Measurements from ENCODE around the gene NEU1.
A peak's percentile ranks its signal among the peaks of the same experiment; 100 is the strongest.

NEU1 gene

DNA sequence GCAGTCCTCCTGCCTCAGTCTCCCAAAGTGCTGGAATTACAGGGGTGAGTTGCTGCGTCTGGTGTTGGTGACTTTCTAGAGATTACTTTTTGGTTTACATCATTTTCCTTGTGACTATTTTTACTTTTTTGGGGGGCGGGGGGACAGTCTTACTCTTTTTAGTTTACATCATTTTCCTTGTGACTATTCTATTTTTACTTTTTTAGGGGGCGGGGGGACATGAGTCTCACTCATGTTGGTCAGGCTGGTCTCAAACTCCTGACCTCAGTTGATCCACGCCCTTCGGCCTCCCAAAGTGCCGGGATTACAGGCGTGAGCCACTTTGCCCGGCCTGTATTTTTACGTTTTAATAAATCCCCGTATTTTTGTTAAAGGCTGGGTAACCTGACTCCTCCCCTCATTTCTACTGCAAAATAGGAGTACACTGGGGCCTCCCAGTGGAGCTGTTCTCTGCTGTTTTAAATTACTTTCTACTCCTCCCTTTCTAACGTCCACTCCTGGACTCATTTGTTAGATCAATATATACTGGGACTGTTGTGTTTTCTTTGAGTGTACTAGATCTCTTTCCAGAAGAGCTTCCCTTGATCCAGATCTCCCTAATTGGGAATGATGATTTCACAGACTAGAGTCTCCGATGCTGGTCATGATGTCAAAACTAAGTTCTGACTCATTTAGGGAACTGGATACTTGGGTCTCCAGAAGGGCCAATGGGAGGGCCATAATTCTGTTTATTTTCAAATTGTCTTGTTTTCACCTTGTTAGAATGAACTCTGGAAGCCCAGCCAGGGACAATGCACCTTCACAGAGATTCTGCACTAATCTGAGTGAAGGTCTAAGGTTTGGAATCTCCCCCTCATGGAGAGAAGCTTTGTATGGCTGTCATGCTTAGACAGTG, 25.9 kb downstream of the NEU1 start:
- no peak for DNase-seq (ENCODE audit: low read depth)

DNA sequence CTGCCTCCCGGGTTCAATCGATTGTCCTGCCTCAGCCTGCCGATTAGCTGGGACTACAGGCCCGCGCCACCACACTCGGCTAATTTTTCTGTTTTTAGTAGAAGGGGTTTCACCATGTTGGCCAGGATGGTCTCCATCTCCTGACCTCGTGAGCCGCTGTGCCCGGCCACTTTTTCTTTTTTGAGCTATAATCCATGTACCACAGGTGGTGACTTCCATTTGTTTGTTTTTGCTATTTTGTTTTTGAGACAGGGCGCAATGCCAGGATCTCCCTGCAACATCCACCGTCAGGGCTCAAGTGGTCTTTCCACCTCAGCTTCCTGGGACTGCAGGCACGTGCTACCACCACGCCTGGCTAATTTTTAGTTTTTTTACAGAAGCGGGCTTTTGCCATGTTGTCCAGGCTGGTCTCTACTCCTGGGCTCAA, 26.6 kb downstream of the NEU1 start:
- peak overlapping the region; percentile 97 for H3K4me3 ChIP-seq (ENCODE audit: low read length)
- DNase-seq (ENCODE audit: low read depth), result no peak

More for the DNA sequence above, 25.9 kb downstream of the NEU1 start:
- TF ChIP-seq, protein P1, sequence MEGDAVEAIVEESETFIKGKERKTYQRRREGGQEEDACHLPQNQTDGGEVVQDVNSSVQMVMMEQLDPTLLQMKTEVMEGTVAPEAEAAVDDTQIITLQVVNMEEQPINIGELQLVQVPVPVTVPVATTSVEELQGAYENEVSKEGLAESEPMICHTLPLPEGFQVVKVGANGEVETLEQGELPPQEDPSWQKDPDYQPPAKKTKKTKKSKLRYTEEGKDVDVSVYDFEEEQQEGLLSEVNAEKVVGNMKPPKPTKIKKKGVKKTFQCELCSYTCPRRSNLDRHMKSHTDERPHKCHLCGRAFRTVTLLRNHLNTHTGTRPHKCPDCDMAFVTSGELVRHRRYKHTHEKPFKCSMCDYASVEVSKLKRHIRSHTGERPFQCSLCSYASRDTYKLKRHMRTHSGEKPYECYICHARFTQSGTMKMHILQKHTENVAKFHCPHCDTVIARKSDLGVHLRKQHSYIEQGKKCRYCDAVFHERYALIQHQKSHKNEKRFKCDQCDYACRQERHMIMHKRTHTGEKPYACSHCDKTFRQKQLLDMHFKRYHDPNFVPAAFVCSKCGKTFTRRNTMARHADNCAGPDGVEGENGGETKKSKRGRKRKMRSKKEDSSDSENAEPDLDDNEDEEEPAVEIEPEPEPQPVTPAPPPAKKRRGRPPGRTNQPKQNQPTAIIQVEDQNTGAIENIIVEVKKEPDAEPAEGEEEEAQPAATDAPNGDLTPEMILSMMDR (conservative IDR thresholded peaks at IDR 0.05; ENCODE audit: low read depth, low read length), result peak; percentile 17
- H3K4me3 ChIP-seq (ENCODE audit: low read length), result peak overlapping the region; percentile 97

DNA sequence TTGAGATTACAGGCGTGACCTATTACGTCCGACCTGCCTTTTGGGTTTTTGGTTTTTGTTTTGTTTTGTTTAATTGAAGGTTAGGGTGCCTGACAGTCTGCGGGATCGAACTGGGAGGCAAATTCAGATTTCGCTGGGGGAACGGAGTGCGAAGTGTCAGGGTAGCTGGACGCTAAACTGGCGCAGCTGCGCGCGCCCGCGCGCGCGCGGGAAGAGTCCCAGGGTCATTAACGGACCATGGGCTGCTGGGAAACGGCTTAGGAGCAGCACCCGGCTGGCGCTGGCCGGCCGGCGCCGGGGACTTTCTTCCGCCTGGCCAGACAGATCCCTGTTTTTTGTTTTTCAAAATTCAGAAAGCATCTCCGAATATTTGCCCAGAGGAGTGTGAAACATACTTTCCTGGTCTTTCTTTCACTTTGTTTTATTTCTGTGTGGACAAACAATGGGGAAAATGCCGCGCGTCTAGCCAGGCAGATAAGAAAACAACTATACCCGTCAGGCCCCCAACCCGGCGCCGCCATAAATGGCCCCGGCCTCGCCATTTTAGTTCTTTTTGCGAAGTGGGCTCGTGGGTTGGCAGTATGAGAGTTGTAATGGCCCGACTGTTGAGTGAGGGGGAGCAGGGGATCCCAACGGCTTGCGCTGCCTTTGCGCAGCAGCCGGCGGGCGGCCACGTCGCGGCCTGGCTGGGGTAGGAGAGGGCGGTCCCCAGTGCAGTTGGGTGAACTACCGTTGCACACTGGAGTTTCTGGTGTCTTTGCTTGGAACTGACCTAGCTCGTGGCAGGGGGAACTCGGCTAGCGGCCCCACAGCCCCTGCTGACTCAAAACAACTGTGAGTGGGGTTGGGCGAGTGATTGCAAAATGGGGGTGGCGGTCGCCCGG, 28.0 kb downstream of the NEU1 start:
- no peak for DNase-seq (ENCODE audit: low read depth)

More for the DNA sequence above, 26.6 kb downstream of the NEU1 start:
- TF ChIP-seq, protein P1 (conservative IDR thresholded peaks at IDR 0.05; ENCODE audit: low read depth, low read length), result no peak

DNA sequence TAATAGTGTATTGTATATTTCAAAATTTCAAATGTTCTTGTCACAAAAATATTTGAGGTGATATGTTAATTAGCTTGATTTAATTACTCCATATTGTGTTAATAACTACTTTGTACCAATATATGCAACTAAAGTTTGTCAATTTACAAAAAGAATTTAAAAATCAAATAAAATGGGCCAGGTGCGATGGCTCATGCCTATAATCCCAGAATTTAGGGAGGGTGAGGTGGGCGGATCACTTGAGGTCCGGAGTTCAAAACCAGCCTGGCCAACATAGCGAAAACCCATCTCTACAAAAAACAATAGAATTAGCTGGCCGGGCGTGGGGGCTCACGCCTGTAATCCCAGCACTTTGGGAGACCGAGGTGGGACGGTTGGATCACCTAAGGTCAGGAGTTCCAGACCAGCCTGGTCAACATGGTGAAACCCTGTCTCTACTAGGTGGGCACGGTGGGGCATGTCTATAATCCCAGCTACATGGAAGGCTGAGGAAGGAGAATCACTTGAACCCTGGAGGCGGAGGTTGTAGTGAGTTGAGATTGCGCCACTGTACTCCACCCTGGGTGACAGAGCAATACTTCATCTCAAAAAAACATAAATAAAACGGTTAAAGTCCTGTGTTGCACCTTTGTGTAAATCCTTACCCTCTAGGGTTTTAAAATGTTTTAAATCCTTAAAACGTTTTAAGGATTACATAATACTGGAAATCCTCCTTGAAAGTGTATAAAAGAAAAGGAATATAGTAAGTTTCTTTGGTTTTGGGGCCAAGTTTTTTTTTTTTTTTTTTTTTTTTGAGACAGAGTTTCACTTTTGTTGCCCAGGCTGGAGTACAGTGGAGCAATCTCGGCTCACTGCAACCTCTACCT, 31.0 kb downstream of the NEU1 start:
- TF ChIP-seq, protein P1 (conservative IDR thresholded peaks at IDR 0.05; ENCODE audit: low read depth, low read length), result no peak
- DNase-seq (ENCODE audit: low read depth), result no peak
- H3K4me3 ChIP-seq (ENCODE audit: low read length), result peak overlapping the region; percentile 57

More for the DNA sequence above, 28.0 kb downstream of the NEU1 start:
- TF ChIP-seq, protein P1 (conservative IDR thresholded peaks at IDR 0.05; ENCODE audit: low read depth, low read length), result no peak
- H3K4me3 ChIP-seq (ENCODE audit: low read length), result peak overlapping the region; percentile 97

DNA sequence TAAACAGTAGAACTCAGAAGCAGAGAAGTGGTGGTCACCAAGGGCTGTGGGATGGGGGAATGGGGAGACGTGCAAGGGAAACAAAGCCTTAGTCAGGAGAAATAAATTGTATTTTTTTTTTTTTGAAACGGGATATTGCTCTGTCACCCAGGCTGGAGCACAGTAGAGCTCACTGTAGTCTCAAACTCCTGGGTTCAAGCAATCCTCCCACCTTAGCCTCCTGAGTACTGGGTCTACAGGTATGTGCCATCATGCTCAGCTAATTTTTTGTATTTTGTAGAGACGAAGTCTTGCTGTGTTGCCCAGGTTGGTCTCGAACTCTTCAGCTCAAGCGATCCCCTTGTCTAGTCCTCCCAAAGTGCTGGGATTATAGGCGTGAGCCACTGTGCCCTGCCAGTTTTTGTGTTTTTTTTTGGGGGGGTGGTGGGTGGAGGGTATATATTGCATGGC, 31.7 kb downstream of the NEU1 start:
- TF ChIP-seq, protein P1 (conservative IDR thresholded peaks at IDR 0.05; ENCODE audit: low read depth, low read length), result no peak
- peak overlapping the region; percentile 57 for H3K4me3 ChIP-seq (ENCODE audit: low read length)
- DNase-seq (ENCODE audit: low read depth), result no peak

DNA sequence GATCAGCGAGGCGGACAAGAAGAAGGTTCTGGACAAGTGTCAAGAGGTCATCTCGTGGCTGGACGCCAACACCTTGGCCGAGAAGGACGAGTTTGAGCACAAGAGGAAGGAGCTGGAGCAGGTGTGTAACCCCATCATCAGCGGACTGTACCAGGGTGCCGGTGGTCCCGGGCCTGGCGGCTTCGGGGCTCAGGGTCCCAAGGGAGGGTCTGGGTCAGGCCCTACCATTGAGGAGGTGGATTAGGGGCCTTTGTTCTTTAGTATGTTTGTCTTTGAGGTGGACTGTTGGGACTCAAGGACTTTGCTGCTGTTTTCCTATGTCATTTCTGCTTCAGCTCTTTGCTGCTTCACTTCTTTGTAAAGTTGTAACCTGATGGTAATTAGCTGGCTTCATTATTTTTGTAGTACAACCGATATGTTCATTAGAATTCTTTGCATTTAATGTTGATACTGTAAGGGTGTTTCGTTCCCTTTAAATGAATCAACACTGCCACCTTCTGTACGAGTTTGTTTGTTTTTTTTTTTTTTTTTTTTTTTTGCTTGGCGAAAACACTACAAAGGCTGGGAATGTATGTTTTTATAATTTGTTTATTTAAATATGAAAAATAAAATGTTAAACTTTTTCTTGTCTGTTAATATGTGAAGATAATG, 32.9 kb downstream of the NEU1 start:
- peak overlapping the region; percentile 57 for H3K4me3 ChIP-seq (ENCODE audit: low read length)
- no peak for DNase-seq (ENCODE audit: low read depth)
- TF ChIP-seq, protein P1 (conservative IDR thresholded peaks at IDR 0.05; ENCODE audit: low read depth, low read length), result peak; percentile 31
